HepG2 (cell line): Measurements from ENCODE around the gene CHRNB1.

Experiments
- KDM5A ChIP-seq: fragments of 200-600 bp; sonication (generic); IDR thresholded peaks from 2 replicates; pipeline ENCODE4 v1.7.0; 2018; ENCODE audit warnings: antibody characterized with exemption, mild to moderate bottlenecking, low read length, borderline replicate concordance
- POLR2A ChIP-seq, 2 experiments: IDR thresholded peaks; 2 replicates each; pipeline ENCODE4 v1.6.1; 2011; ENCODE audit warnings: low read depth in 2 of 2, low read length in 2 of 2, mild to moderate bottlenecking in 1 of 2, moderate library complexity in 1 of 2; ENCODE audit not compliant: insufficient read depth in 1 of 2
- TRIM24 ChIP-seq: sonication (generic); formaldehyde crosslinking; IDR thresholded peaks from 2 replicates; pipeline ENCODE4 v1.8.0; 2022; ENCODE audit warnings: mild to moderate bottlenecking, missing genetic modification reagents
- ZBTB38 ChIP-seq: sonication (generic); formaldehyde crosslinking; IDR thresholded peaks from 2 replicates; pipeline ENCODE4 v1.5.1; 2020; ENCODE audit warnings: mild to moderate bottlenecking, missing genetic modification reagents
- ZNF501 ChIP-seq: sonication (generic); formaldehyde crosslinking; IDR thresholded peaks from 2 replicates; pipeline ENCODE4 v1.5.1; 2020; ENCODE audit warnings: mild to moderate bottlenecking, moderate library complexity, missing genetic modification reagents
- TF ChIP-seq, protein P1 (sequence below): IDR thresholded peaks from 2 replicates; pipeline ENCODE4 v1.6.1; 2012; ENCODE audit warnings: inconsistent platforms
- TF ChIP-seq, protein P2 (sequence below): sonication (generic); formaldehyde crosslinking; IDR thresholded peaks from 2 replicates; pipeline ENCODE4 v1.5.0; 2020; ENCODE audit warnings: mild to moderate bottlenecking, missing genetic modification reagents, moderate library complexity

DNA sequence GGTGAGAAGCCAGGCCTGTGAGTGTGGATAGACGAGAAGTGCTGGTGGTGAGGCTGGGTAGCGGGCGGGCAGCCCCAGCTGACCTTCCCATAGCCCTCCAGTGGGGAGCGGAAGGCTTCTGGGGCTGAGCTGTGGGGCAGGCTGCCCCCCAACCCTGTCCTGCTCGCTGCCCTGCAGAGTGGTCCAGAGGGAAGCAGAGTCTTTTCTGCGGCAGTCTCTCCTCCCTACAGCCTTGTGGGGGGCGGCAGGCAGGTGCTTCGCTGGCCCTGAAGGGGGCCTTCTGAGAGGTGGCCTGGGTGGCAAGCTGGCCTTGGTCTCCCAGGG is 33.5 kb upstream of the CHRNB1 start:
- TF ChIP-seq, protein P1, sequence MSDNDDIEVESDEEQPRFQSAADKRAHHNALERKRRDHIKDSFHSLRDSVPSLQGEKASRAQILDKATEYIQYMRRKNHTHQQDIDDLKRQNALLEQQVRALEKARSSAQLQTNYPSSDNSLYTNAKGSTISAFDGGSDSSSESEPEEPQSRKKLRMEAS, result no peak
- TF ChIP-seq KDM5A (no peak), TRIM24 (no peak), POLR2A (IDR thresholded peaks at IDR 0.05; ENCODE audit: insufficient read depth in 1 of 2, low read depth in 2 of 2, low read length in 2 of 2) (no peak), ZNF501 (CRISPR knock-in tag) (no peak), ZBTB38 (CRISPR knock-in tag) (no peak)
- TF ChIP-seq, protein P2, sequence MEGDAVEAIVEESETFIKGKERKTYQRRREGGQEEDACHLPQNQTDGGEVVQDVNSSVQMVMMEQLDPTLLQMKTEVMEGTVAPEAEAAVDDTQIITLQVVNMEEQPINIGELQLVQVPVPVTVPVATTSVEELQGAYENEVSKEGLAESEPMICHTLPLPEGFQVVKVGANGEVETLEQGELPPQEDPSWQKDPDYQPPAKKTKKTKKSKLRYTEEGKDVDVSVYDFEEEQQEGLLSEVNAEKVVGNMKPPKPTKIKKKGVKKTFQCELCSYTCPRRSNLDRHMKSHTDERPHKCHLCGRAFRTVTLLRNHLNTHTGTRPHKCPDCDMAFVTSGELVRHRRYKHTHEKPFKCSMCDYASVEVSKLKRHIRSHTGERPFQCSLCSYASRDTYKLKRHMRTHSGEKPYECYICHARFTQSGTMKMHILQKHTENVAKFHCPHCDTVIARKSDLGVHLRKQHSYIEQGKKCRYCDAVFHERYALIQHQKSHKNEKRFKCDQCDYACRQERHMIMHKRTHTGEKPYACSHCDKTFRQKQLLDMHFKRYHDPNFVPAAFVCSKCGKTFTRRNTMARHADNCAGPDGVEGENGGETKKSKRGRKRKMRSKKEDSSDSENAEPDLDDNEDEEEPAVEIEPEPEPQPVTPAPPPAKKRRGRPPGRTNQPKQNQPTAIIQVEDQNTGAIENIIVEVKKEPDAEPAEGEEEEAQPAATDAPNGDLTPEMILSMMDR (CRISPR knock-in tag), result no peak
